Panc1 (cell line): ENCODE measurements around the gene MYB. TPM values are rescaled to one million over a fixed set of nuclear protein-coding genes. Genes with fewer than 3 reads are reported as not detected.

ENCODE experiments used
- ATAC-seq: fragments of 200-7000 bp; cut with Tn5 transposase; 2 replicates; pipeline ENCODE4 v1.9.1; 2020; ENCODE audit warnings: mild to moderate bottlenecking, moderate library complexity
- BruUV-seq: library from RNA; stranded (reverse); fragments of 400-500 nt; replicated peaks from 2 replicates; lab custom pipeline; 2021; lab: Mats Ljungman, UMichigan
- CTCF ChIA-PET: fragments of 300-600 bp; sonication (Branson Sonifier 250); formaldehyde crosslinking; loops from one replicate; lab custom pipeline; 2022; ENCODE audit warnings: antibody characterized with exemption; lab: Charles Lee
- POLR2A ChIA-PET: fragments of 300-600 bp; sonication (Branson Sonifier 250); formaldehyde crosslinking; loops from one replicate; lab custom pipeline; 2022; ENCODE audit warnings: antibody characterized with exemption; lab: Charles Lee
- DNase-seq: peaks from one replicate; pipeline ENCODE4 v3.0.0-alpha.2; 2010; ENCODE audit warnings: low read depth, low spot score
- H3K27ac ChIP-seq: 2 replicates; pipeline ENCODE4 v1.5.1; 2011; ENCODE audit warnings: mild to moderate bottlenecking, low read length, inconsistent platforms
- H3K27me3 ChIP-seq: fragments of 200-500 bp; sonication (Bioruptor generic); 2 replicates; pipeline ENCODE4 v1.6.0; 2014; ENCODE audit warnings: low read length, inconsistent platforms; ENCODE audit not compliant: control insufficient read depth, insufficient read depth
- H3K36me3 ChIP-seq: fragments of 200-500 bp; sonication (Bioruptor generic); 2 replicates; pipeline ENCODE4 v1.5.1; 2014; ENCODE audit warnings: inconsistent platforms, mild to moderate bottlenecking, low read length, moderate library complexity; ENCODE audit not compliant: control insufficient read depth, insufficient read depth
- H3K4me1 ChIP-seq: 2 replicates; pipeline ENCODE4 v1.5.1; 2011; ENCODE audit warnings: inconsistent platforms, mild to moderate bottlenecking, low read length, moderate library complexity; ENCODE audit not compliant: control insufficient read depth, insufficient read depth
- H3K4me3 ChIP-seq, 2 experiments: 2 replicates each; pipeline ENCODE4 v1.5.1; 2011 to 2012; ENCODE audit warnings: low read depth in 2 of 2, low read length in 2 of 2, mild to moderate bottlenecking in 2 of 2, inconsistent platforms in 1 of 2, moderate library complexity in 1 of 2
- H3K9me3 ChIP-seq: fragments of 200-500 bp; sonication (Bioruptor generic); 2 replicates; pipeline ENCODE4 v1.5.1; 2014; ENCODE audit warnings: low read depth, mild to moderate bottlenecking, inconsistent platforms, low read length, moderate library complexity; ENCODE audit not compliant: control insufficient read depth, insufficient read depth
- CTCF ChIP-seq: fragments of 450-650 bp; IDR thresholded peaks from 2 replicates; pipeline ENCODE4 v1.5.1; 2017; ENCODE audit warnings: mild to moderate bottlenecking
- POLR2AphosphoS5 ChIP-seq: IDR thresholded peaks from 2 replicates; pipeline ENCODE4 v1.6.1; 2012; ENCODE audit warnings: mild to moderate bottlenecking, low read depth, low read length, moderate library complexity
- REST ChIP-seq, 2 experiments: IDR thresholded peaks; 2 replicates each; pipeline ENCODE4 v1.6.1; 2011 to 2012; ENCODE audit warnings: low read depth in 2 of 2, control low read depth in 1 of 2, low read length in 1 of 2, mild to moderate bottlenecking in 1 of 2, moderate library complexity in 1 of 2; ENCODE audit not compliant: insufficient read depth in 1 of 2
- SIN3A ChIP-seq: IDR thresholded peaks from 2 replicates; pipeline ENCODE4 v1.6.1; 2012; ENCODE audit warnings: low read depth, mild to moderate bottlenecking, low read length, moderate library complexity, borderline replicate concordance; ENCODE audit not compliant: insufficient read depth
- TCF7L2 ChIP-seq: IDR thresholded peaks from 2 replicates; pipeline ENCODE4 v1.6.1; 2011; ENCODE audit warnings: mild to moderate bottlenecking, low read depth, low read length, inconsistent platforms
- in situ Hi-C: cut with HindIII; loops from 2 replicates; pipeline ENCODE4 v1.10.0; 2016; ENCODE audit warnings: low sequenced_read_pairs, low pct_unique_long_range_greater_than_20kb
- intact Hi-C: fragments of 100-400 bp; cut with micrococcal nuclease; formaldehyde crosslinking; loops from one replicate; pipeline ENCODE4 v1.10.0; 2022; ENCODE audit not compliant: unreplicated experiment
- total RNA-seq: library from RNA; stranded (reverse); gene quantifications from one replicate; pipeline ENCODE4 v1.2.1, GENCODE V29; 2021; ENCODE audit not compliant: unreplicated experiment

MYB gene
- total RNA-seq, 1 experiment from 2014 or later: 1.3 TPM

- BruUV-seq: no TSS peak
- Histone ChIP-seq H3K27ac (no peak overlapping the region), H3K4me1 (no peaks in the 10 kb centered on the region), H3K4me3 (no peak overlapping the region), H3K9me3 (no peaks in the 10 kb centered on the region), H3K36me3 (no peaks in the 10 kb centered on the region), H3K27me3 (no peaks in the 10 kb centered on the region)
- intact Hi-C loops (no loop called here), in situ Hi-C loops (no loop called here)
- TF ChIP-seq REST (IDR thresholded peaks at IDR 0.05; ENCODE audit: insufficient read depth in 1 of 2, low read depth in 2 of 2, low read length in 1 of 2) (no peak), CTCF (no peak), TCF7L2 (no peak)
- DNase-seq (no peak), ATAC-seq (no peak)
- POLR2A ChIA-PET: no interaction called here
- CTCF ChIA-PET: no interaction called here
These were observed 70.7 kb downstream of the MYB start for GRCh38 chr6:135251498-135252441.

GRCh38 chr6:135254471-135254870, 73.4 kb downstream of the MYB start:
- no peaks in the 10 kb centered on the region for H3K36me3 ChIP-seq
- H3K9me3 ChIP-seq: no peaks in the 10 kb centered on the region
- DNase-seq (no peak), ATAC-seq (no peak)
- intact Hi-C loops: no loop called here
- TF ChIP-seq SIN3A: no peak
- TF ChIP-seq POLR2AphosphoS5: no peak
- TF ChIP-seq REST (IDR thresholded peaks at IDR 0.05; ENCODE audit: insufficient read depth in 1 of 2, low read depth in 2 of 2, low read length in 1 of 2): no peak
- no peak for TF ChIP-seq TCF7L2
- TF ChIP-seq CTCF: no peak
- ChIA-PET CTCF (no interaction called here), POLR2A (no interaction called here)
- BruUV-seq: no TSS peak
- no peaks in the 10 kb centered on the region for H3K4me1 ChIP-seq
- H3K4me3 ChIP-seq: no peak overlapping the region
- in situ Hi-C loops: no loop called here
- H3K27ac ChIP-seq: no peak overlapping the region
- H3K27me3 ChIP-seq: peaks cover 5% of the 10 kb centered on the region
